WTC11 (cell line): Measurements from ENCODE around the gene SAT1. TPM values are rescaled to one million over a fixed set of nuclear protein-coding genes. Genes with fewer than 3 reads are reported as not detected.

ENCODE experiments used
- ATAC-seq: fragments of 200-7000 bp; cut with Tn5 transposase; 2 replicates; pipeline ENCODE4 v1.10.0; 2021; ENCODE audit warnings: mild to moderate bottlenecking, moderate library complexity
- CTCF ChIA-PET: fragments of 300-600 bp; sonication (Branson Sonifier 250); formaldehyde crosslinking; loops from one replicate; lab custom pipeline; 2021; ENCODE audit warnings: antibody characterized with exemption; lab: Charles Lee
- POLR2A ChIA-PET: fragments of 350-600 bp; sonication (Branson Sonifier 250); formaldehyde crosslinking; loops from one replicate; lab custom pipeline; 2021; ENCODE audit warnings: antibody characterized with exemption; lab: Charles Lee
- DNase-seq: peaks from one replicate; pipeline ENCODE4 v3.0.0; 2021; ENCODE audit warnings: low spot score
- H3K27ac Mint-ChIP-seq: 2 replicates; pipeline ENCODE4 v1.8.0; 2021; ENCODE audit warnings: mixed read lengths
- H3K27me3 Mint-ChIP-seq: 2 replicates; pipeline ENCODE4 v1.8.0; 2021; ENCODE audit warnings: low read depth, mild to moderate bottlenecking, moderate library complexity, mixed read lengths
- H3K36me3 Mint-ChIP-seq: 2 replicates; pipeline ENCODE4 v1.8.0; 2021; ENCODE audit warnings: mixed read lengths
- H3K4me1 Mint-ChIP-seq: 2 replicates; pipeline ENCODE4 v1.8.0; 2022; ENCODE audit warnings: mixed read lengths
- H3K4me3 Mint-ChIP-seq: 2 replicates; pipeline ENCODE4 v1.8.0; 2021; ENCODE audit warnings: mild to moderate bottlenecking, moderate library complexity, mixed read lengths
- H3K9me3 Mint-ChIP-seq: 2 replicates; pipeline ENCODE4 v1.8.0; 2021; ENCODE audit warnings: mixed read lengths
- ATF1 ChIP-seq: sonication (generic); formaldehyde crosslinking; IDR thresholded peaks from 2 replicates; pipeline ENCODE4 v1.8.1; 2023; ENCODE audit warnings: mild to moderate bottlenecking, moderate library complexity, missing genetic modification reagents
- EMX1 ChIP-seq: fragments of 250-450 bp; sonication (Bioruptor Pico); IDR thresholded peaks from 2 replicates; pipeline ENCODE4 v1.8.0; 2021; ENCODE audit warnings: mild to moderate bottlenecking
- GRHL2 ChIP-seq: fragments of 250-450 bp; sonication (Bioruptor Pico); IDR thresholded peaks from 2 replicates; pipeline ENCODE4 v1.8.0; 2022; ENCODE audit warnings: mild to moderate bottlenecking, moderate library complexity; ENCODE audit not compliant: insufficient replicate concordance, severe bottlenecking
- KAT7 ChIP-seq: sonication (generic); formaldehyde crosslinking; IDR thresholded peaks from 2 replicates; pipeline ENCODE4 v1.8.1; 2023; ENCODE audit warnings: missing genetic modification reagents, mild to moderate bottlenecking, borderline replicate concordance
- MXD4 ChIP-seq: fragments of 250-450 bp; sonication (Bioruptor Pico); IDR thresholded peaks from 2 replicates; pipeline ENCODE4 v1.8.0; 2021; ENCODE audit warnings: mild to moderate bottlenecking, moderate library complexity, borderline replicate concordance
- NFATC4 ChIP-seq: fragments of 250-450 bp; sonication (Bioruptor Pico); IDR thresholded peaks from 2 replicates; pipeline ENCODE4 v1.9.0; 2021; ENCODE audit warnings: mild to moderate bottlenecking
- NFYB ChIP-seq: sonication (generic); formaldehyde crosslinking; conservative IDR thresholded peaks from 2 replicates; pipeline ENCODE4 v1.8.0; 2022; ENCODE audit warnings: low read depth, missing genetic modification reagents
- NR2C2 ChIP-seq: sonication (generic); formaldehyde crosslinking; IDR thresholded peaks from 2 replicates; pipeline ENCODE4 v1.8.0; 2022; ENCODE audit warnings: mild to moderate bottlenecking, missing genetic modification reagents
- NR3C1 ChIP-seq: sonication (generic); formaldehyde crosslinking; conservative IDR thresholded peaks from 2 replicates; pipeline ENCODE4 v1.8.1; 2023; ENCODE audit warnings: low read depth, mild to moderate bottlenecking, missing genetic modification reagents
- ZNF121 ChIP-seq: sonication (generic); formaldehyde crosslinking; IDR thresholded peaks from 2 replicates; pipeline ENCODE4 v1.8.0; 2023; ENCODE audit warnings: missing genetic modification reagents
- ZNF219 ChIP-seq: sonication (generic); formaldehyde crosslinking; IDR thresholded peaks from 2 replicates; pipeline ENCODE4 v1.8.0; 2023; ENCODE audit warnings: missing genetic modification reagents, mild to moderate bottlenecking, borderline replicate concordance
- ZNF232 ChIP-seq: sonication (generic); formaldehyde crosslinking; IDR thresholded peaks from 2 replicates; pipeline ENCODE4 v1.8.0; 2022; ENCODE audit warnings: mild to moderate bottlenecking, missing genetic modification reagents
- ZNF263 ChIP-seq: sonication (generic); formaldehyde crosslinking; IDR thresholded peaks from 2 replicates; pipeline ENCODE4 v1.8.1; 2022; ENCODE audit warnings: low read depth, mild to moderate bottlenecking, moderate library complexity, missing genetic modification reagents
- ZNF423 ChIP-seq: fragments of 250-450 bp; sonication (Bioruptor Pico); IDR thresholded peaks from 2 replicates; pipeline ENCODE4 v2.1.2; 2022; ENCODE audit warnings: mild to moderate bottlenecking, moderate library complexity
- total RNA-seq: library from RNA; stranded (reverse); gene quantifications from 3 replicates; pipeline ENCODE4 v1.2.3, GENCODE V29; 2021
- TF ChIP-seq, protein P1 (sequence below): sonication (generic); formaldehyde crosslinking; IDR thresholded peaks from 2 replicates; pipeline ENCODE4 v1.8.0; 2023; ENCODE audit warnings: mild to moderate bottlenecking, missing genetic modification reagents
- TF ChIP-seq, protein P2 (sequence below): sonication (generic); formaldehyde crosslinking; IDR thresholded peaks from 2 replicates; pipeline ENCODE4 v1.8.0; 2022; ENCODE audit warnings: mild to moderate bottlenecking, missing genetic modification reagents
- TF ChIP-seq, protein P3 (sequence below): sonication (generic); formaldehyde crosslinking; IDR thresholded peaks from 2 replicates; pipeline ENCODE4 v1.8.0; 2022; ENCODE audit warnings: mild to moderate bottlenecking, missing genetic modification reagents
- TF ChIP-seq, protein P4 (sequence below): sonication (generic); formaldehyde crosslinking; IDR thresholded peaks from 2 replicates; pipeline ENCODE4 v1.8.1; 2023; ENCODE audit warnings: mild to moderate bottlenecking, moderate library complexity, missing genetic modification reagents
- TF ChIP-seq, protein P5 (sequence below): sonication (generic); formaldehyde crosslinking; IDR thresholded peaks from 2 replicates; pipeline ENCODE4 v1.8.1; 2023; ENCODE audit warnings: mild to moderate bottlenecking, missing genetic modification reagents, moderate library complexity
- TF ChIP-seq, protein P6 (sequence below): sonication (generic); formaldehyde crosslinking; IDR thresholded peaks from 2 replicates; pipeline ENCODE4 v1.8.0; 2023; ENCODE audit warnings: missing genetic modification reagents, mild to moderate bottlenecking, borderline replicate concordance
- TF ChIP-seq, protein P7 (sequence below): sonication (generic); formaldehyde crosslinking; IDR thresholded peaks from 2 replicates; pipeline ENCODE4 v1.8.1; 2023; ENCODE audit warnings: mild to moderate bottlenecking, missing genetic modification reagents, moderate library complexity
- TF ChIP-seq, protein P8 (sequence below): sonication (generic); formaldehyde crosslinking; IDR thresholded peaks from 2 replicates; pipeline ENCODE4 v1.8.1; 2022; ENCODE audit warnings: missing genetic modification reagents, borderline replicate concordance

SAT1 gene
- total RNA-seq, 1 experiment from 2014 or later, result 70.7 TPM

DNA sequence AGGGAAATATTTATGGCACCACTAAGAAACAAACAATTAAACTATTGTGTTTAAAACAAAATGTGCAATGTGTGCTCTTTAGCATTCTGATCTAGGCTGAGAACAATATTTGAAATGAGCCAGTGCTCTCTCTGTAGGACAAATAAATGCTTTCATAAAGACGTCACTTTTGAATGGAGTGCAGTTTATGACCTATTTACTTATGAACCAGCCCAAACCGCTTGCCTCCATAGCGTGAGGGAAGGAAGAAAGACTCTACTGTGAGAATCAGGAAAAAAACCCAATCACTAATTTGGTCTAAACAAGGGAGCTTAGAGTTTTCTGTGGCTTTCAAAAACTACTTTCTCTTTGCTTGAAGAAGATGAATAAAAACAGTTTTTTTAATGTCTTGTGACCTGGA lies 39.4 kb downstream of the SAT1 start (continued):
- TF ChIP-seq, protein P1, sequence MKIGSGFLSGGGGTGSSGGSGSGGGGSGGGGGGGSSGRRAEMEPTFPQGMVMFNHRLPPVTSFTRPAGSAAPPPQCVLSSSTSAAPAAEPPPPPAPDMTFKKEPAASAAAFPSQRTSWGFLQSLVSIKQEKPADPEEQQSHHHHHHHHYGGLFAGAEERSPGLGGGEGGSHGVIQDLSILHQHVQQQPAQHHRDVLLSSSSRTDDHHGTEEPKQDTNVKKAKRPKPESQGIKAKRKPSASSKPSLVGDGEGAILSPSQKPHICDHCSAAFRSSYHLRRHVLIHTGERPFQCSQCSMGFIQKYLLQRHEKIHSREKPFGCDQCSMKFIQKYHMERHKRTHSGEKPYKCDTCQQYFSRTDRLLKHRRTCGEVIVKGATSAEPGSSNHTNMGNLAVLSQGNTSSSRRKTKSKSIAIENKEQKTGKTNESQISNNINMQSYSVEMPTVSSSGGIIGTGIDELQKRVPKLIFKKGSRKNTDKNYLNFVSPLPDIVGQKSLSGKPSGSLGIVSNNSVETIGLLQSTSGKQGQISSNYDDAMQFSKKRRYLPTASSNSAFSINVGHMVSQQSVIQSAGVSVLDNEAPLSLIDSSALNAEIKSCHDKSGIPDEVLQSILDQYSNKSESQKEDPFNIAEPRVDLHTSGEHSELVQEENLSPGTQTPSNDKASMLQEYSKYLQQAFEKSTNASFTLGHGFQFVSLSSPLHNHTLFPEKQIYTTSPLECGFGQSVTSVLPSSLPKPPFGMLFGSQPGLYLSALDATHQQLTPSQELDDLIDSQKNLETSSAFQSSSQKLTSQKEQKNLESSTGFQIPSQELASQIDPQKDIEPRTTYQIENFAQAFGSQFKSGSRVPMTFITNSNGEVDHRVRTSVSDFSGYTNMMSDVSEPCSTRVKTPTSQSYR (CRISPR knock-in tag), result no peak
- TF ChIP-seq NFATC4 (CRISPR knock-in tag), result no peak
- TF ChIP-seq ZNF232 (CRISPR knock-in tag), result no peak
- TF ChIP-seq ZNF219 (CRISPR knock-in tag), result no peak
- TF ChIP-seq ZNF121 (CRISPR knock-in tag), result no peak
- TF ChIP-seq NR3C1 (CRISPR knock-in tag), result no peak
- TF ChIP-seq, all 79 proteins: peak for 0

DNA sequence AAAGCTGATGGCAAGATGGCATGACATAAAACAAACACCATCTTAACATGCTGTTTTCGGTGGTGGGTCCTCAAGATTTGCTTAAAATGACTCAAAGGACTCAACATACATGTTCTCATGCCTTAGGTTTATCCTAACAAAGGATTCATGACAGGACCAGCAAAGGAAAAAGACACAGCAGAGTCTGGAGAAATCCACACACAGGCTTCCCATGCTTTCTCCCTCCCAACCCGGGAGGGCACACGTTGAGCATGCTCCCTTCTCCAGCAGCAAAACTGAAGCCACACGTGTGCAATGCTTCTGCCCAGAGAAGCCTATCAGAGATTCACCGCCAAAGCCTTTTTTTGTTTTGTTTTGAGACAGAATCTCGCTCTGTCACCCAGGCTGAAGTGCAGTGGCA lies 39.9 kb downstream of the SAT1 start:
- Mint-ChIP-seq H3K27me3 (no peaks in the 10 kb centered on the region), H3K9me3 (no peaks in the 10 kb centered on the region), H3K4me1 (0 out of 2 replicates have a peak, but pooled peaks cover under 1% of the 10 kb centered on the region), H3K27ac (no peak overlapping the region), H3K4me3 (no peak overlapping the region), H3K36me3 (no peaks in the 10 kb centered on the region)
- TF ChIP-seq ZNF263 (no peak), KAT7 (no peak), ZNF121 (CRISPR knock-in tag) (no peak), NFYB (CRISPR knock-in tag) (no peak), EMX1 (CRISPR knock-in tag) (no peak), GRHL2 (no peak), ZNF423 (CRISPR knock-in tag) (no peak), MXD4 (CRISPR knock-in tag) (no peak), ATF1 (CRISPR knock-in tag) (no peak), NR2C2 (CRISPR knock-in tag) (no peak)
- TF ChIP-seq, protein P2, sequence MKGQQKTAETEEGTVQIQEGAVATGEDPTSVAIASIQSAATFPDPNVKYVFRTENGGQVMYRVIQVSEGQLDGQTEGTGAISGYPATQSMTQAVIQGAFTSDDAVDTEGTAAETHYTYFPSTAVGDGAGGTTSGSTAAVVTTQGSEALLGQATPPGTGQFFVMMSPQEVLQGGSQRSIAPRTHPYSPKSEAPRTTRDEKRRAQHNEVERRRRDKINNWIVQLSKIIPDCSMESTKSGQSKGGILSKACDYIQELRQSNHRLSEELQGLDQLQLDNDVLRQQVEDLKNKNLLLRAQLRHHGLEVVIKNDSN (CRISPR knock-in tag), result no peak
- TF ChIP-seq, protein P3, sequence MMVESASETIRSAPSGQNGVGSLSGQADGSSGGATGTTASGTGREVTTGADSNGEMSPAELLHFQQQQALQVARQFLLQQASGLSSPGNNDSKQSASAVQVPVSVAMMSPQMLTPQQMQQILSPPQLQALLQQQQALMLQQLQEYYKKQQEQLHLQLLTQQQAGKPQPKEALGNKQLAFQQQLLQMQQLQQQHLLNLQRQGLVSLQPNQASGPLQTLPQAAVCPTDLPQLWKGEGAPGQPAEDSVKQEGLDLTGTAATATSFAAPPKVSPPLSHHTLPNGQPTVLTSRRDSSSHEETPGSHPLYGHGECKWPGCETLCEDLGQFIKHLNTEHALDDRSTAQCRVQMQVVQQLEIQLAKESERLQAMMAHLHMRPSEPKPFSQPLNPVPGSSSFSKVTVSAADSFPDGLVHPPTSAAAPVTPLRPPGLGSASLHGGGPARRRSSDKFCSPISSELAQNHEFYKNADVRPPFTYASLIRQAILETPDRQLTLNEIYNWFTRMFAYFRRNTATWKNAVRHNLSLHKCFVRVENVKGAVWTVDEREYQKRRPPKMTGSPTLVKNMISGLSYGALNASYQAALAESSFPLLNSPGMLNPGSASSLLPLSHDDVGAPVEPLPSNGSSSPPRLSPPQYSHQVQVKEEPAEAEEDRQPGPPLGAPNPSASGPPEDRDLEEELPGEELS (CRISPR knock-in tag), result no peak
- TF ChIP-seq, protein P4, sequence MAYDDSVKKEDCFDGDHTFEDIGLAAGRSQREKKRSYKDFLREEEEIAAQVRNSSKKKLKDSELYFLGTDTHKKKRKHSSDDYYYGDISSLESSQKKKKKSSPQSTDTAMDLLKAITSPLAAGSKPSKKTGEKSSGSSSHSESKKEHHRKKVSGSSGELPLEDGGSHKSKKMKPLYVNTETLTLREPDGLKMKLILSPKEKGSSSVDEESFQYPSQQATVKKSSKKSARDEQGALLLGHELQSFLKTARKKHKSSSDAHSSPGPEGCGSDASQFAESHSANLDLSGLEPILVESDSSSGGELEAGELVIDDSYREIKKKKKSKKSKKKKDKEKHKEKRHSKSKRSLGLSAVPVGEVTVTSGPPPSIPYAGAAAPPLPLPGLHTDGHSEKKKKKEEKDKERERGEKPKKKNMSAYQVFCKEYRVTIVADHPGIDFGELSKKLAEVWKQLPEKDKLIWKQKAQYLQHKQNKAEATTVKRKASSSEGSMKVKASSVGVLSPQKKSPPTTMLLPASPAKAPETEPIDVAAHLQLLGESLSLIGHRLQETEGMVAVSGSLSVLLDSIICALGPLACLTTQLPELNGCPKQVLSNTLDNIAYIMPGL (CRISPR knock-in tag), result no peak
- TF ChIP-seq, protein P5, sequence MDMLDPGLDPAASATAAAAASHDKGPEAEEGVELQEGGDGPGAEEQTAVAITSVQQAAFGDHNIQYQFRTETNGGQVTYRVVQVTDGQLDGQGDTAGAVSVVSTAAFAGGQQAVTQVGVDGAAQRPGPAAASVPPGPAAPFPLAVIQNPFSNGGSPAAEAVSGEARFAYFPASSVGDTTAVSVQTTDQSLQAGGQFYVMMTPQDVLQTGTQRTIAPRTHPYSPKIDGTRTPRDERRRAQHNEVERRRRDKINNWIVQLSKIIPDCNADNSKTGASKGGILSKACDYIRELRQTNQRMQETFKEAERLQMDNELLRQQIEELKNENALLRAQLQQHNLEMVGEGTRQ (CRISPR knock-in tag), result no peak
- TF ChIP-seq, protein P6, sequence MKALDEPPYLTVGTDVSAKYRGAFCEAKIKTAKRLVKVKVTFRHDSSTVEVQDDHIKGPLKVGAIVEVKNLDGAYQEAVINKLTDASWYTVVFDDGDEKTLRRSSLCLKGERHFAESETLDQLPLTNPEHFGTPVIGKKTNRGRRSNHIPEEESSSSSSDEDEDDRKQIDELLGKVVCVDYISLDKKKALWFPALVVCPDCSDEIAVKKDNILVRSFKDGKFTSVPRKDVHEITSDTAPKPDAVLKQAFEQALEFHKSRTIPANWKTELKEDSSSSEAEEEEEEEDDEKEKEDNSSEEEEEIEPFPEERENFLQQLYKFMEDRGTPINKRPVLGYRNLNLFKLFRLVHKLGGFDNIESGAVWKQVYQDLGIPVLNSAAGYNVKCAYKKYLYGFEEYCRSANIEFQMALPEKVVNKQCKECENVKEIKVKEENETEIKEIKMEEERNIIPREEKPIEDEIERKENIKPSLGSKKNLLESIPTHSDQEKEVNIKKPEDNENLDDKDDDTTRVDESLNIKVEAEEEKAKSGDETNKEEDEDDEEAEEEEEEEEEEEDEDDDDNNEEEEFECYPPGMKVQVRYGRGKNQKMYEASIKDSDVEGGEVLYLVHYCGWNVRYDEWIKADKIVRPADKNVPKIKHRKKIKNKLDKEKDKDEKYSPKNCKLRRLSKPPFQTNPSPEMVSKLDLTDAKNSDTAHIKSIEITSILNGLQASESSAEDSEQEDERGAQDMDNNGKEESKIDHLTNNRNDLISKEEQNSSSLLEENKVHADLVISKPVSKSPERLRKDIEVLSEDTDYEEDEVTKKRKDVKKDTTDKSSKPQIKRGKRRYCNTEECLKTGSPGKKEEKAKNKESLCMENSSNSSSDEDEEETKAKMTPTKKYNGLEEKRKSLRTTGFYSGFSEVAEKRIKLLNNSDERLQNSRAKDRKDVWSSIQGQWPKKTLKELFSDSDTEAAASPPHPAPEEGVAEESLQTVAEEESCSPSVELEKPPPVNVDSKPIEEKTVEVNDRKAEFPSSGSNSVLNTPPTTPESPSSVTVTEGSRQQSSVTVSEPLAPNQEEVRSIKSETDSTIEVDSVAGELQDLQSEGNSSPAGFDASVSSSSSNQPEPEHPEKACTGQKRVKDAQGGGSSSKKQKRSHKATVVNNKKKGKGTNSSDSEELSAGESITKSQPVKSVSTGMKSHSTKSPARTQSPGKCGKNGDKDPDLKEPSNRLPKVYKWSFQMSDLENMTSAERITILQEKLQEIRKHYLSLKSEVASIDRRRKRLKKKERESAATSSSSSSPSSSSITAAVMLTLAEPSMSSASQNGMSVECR, result no peak
- TF ChIP-seq, protein P7, sequence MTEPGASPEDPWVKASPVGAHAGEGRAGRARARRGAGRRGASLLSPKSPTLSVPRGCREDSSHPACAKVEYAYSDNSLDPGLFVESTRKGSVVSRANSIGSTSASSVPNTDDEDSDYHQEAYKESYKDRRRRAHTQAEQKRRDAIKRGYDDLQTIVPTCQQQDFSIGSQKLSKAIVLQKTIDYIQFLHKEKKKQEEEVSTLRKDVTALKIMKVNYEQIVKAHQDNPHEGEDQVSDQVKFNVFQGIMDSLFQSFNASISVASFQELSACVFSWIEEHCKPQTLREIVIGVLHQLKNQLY (CRISPR knock-in tag), result no peak
- TF ChIP-seq, protein P8, sequence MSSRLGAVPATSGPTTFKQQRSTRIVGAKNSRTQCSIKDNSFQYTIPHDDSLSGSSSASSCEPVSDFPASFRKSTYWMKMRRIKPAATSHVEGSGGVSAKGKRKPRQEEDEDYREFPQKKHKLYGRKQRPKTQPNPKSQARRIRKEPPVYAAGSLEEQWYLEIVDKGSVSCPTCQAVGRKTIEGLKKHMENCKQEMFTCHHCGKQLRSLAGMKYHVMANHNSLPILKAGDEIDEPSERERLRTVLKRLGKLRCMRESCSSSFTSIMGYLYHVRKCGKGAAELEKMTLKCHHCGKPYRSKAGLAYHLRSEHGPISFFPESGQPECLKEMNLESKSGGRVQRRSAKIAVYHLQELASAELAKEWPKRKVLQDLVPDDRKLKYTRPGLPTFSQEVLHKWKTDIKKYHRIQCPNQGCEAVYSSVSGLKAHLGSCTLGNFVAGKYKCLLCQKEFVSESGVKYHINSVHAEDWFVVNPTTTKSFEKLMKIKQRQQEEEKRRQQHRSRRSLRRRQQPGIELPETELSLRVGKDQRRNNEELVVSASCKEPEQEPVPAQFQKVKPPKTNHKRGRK (CRISPR knock-in tag), result no peak
- no peak for DNase-seq
- ATAC-seq, result no peak
- CTCF ChIA-PET, result interaction anchor here (1.0 kb wide), 1 partner anchor 79 kb away, joined by 3 read pairs; no protein-coding TSS in a partner anchor
- POLR2A ChIA-PET, result no interaction called here
